ENCODE data around the gene FGF14. TPM values are rescaled to one million over a fixed set of nuclear protein-coding genes. Genes with fewer than 3 reads are reported as not detected.
"Not testable (repeated sequence)": the region's sequence is repeated elsewhere in the genome, so short reads cannot be mapped to it uniquely, and the experiment has no call there.

FGF14 gene
- total RNA-seq, 4 donors from 2014 or later = under 0.01 to 2.4 (median 0.99) TPM

DNA sequence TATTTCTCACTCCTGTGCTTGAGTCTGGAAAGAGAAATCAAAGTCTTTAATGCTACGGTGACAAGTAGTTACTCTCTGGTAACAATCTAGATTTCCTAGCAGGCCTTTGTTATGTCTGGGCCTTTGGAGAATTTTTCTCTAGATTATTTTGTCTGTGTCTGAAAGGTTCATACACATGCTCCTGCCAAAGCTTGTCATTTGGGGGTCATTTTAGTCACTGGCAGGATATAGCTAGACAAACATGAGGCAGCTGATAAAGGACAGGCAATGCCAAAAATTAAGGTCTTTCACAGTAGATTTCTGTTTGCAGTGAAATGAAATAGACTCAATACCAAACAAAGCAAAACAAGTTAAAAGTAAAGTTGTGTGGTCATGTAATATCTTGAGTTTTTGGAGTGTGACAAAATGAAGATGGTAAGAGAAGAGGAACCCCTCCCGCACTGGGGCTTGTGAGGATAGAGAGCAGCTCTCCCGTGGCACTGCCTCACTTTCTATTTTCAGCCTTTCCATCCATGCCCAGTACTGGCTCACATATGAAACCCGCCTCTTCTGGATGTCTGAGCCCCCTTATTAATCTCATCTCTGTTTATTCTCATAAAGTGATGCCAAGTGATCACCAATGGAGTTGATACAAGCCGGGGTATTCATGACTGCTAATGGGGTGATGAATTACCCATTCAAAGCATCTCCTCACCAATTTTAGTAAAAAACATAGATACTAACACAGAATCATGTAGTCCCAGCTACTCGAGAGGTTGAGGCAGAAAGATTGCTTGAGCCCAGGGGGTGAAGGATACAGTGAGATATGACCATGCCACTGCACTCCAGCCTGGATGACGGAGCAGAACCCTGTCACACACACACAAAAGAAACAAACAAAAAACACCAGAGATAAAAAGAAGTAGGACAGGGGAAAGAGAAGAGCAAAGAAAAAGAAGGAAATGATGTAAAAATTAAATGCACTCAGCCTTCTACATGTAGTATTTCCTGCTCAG is 389.3 kb downstream of the FGF14 start:
- Histone ChIP-seq H3K27me3 (no peaks in the 10 kb centered on the region), H3K4me1 (peaks cover 0 to 5% (median 0%) of the 10 kb centered on the region in 4 donors), H3K9me3 (peaks cover 10 to 12% of the 10 kb centered on the region in 2 donors), H3K36me3 (no peaks in the 10 kb centered on the region), H3K4me3 (no peak overlapping the region), H3K27ac (peak overlapping the region in 3 of 4 donors; percentile 7 to 56 (median 9))
- no peak for DNase-seq
- in situ Hi-C loops (cut with MboI; ENCODE audit: low pct_ligation_motif_present in 1 of 4, low pct_unique_long_range_greater_than_20kb in 1 of 4, low sequenced_read_pairs in 3 of 4) = no loop called here
- intact Hi-C loops (cut with DNase I; ENCODE audit: low total_unique reads) = no loop called here
- 56 to 59% methylated on average over 7 of the region's 7 CpGs for WGBS, 2 donors (ENCODE audit: low coverage in 1 of 2)
- TF ChIP-seq EP300 (IDR thresholded peaks at IDR 0.05; ENCODE audit: low read depth) (no peak), POLR2A (IDR thresholded peaks at IDR 0.05) (no peak), POLR2AphosphoS5 (IDR thresholded peaks at IDR 0.05) (no peak)
- TF ChIP-seq, protein P1, sequence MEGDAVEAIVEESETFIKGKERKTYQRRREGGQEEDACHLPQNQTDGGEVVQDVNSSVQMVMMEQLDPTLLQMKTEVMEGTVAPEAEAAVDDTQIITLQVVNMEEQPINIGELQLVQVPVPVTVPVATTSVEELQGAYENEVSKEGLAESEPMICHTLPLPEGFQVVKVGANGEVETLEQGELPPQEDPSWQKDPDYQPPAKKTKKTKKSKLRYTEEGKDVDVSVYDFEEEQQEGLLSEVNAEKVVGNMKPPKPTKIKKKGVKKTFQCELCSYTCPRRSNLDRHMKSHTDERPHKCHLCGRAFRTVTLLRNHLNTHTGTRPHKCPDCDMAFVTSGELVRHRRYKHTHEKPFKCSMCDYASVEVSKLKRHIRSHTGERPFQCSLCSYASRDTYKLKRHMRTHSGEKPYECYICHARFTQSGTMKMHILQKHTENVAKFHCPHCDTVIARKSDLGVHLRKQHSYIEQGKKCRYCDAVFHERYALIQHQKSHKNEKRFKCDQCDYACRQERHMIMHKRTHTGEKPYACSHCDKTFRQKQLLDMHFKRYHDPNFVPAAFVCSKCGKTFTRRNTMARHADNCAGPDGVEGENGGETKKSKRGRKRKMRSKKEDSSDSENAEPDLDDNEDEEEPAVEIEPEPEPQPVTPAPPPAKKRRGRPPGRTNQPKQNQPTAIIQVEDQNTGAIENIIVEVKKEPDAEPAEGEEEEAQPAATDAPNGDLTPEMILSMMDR (IDR thresholded peaks at IDR 0.05) = no peak

DNA sequence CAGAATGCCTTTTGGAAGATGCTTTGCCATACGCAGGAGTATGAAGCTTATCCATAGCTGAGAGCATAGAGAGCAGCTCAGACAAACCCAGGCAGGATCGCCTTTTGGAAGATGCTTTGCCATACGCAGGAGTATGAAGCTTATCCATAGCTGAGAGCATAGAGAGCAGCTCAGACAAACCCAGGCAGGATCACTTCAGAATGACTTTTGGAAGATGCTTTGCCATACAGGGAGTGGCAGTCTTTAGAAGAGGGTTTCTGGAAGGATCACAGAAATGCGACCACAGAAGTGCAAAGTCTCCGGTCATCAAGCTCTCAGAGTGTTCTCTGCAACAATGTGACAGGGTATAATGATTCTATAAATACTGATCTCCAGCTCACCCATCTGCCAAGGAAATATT is 390.4 kb downstream of the FGF14 start:
- 74 to 79% methylated on average over 2 to 5 of the region's 5 CpGs for WGBS, 2 donors (ENCODE audit: low coverage in 1 of 2)
- H3K27me3 ChIP-seq; H3K4me1 ChIP-seq; H3K36me3 ChIP-seq; H3K4me3 ChIP-seq; H3K9me3 ChIP-seq; intact Hi-C loops (cut with DNase I; ENCODE audit: low total_unique reads); DNase-seq; in situ Hi-C loops (cut with MboI; ENCODE audit: low pct_ligation_motif_present in 1 of 4, low pct_unique_long_range_greater_than_20kb in 1 of 4, low sequenced_read_pairs in 3 of 4): not testable (repeated sequence)
- peak overlapping the region in 1 of 4 donors; percentile 56 for H3K27ac ChIP-seq

DNA sequence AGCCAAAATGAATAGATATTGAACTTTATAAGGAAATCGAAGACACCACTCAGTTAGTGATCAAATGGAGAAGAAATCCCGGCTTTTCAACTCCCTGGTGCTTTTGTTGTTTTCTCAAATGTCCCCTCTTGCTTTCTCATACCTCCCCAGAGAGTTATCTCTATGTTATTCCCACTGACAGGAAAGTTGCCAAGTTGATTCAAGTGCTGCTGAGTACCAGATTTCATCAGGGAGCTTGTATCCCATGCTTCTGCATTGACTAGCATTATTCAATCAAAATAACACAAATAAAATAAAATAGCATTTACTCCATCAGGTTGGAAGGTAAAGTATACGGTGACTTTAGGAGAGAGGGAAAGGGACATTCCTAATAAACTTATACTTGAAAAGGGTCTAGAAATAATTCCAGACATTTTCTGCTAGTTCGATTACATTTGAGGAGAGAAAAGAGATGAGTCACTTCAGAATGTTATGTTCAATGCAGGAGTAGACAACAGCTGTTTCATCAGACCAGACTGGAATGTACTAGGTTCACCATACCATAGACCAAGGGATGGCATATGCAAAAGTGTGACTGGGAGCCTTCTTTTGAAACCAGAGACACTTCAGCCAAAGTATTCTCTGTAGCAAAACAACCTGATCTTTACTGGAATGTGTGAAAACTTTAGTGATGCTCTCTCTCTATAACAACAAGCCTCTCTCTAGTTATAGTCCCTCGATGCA is 397.8 kb downstream of the FGF14 start:
- intact Hi-C loops (cut with DNase I; ENCODE audit: low total_unique reads) (no loop called here), in situ Hi-C loops (cut with MboI; ENCODE audit: low pct_ligation_motif_present in 1 of 4, low pct_unique_long_range_greater_than_20kb in 1 of 4, low sequenced_read_pairs in 3 of 4) (no loop called here)
- no peak for DNase-seq
- 54 to 69% methylated on average over 5 of the region's 5 CpGs for WGBS, 2 donors (ENCODE audit: low coverage in 1 of 2)
- H3K4me1 ChIP-seq = no peaks in the 10 kb centered on the region
- no peaks in the 10 kb centered on the region for H3K27me3 ChIP-seq
- no peaks in the 10 kb centered on the region for H3K9me3 ChIP-seq
- H3K36me3 ChIP-seq = no peaks in the 10 kb centered on the region
- no peak for TF ChIP-seq EP300 (IDR thresholded peaks at IDR 0.05; ENCODE audit: low read depth)
- TF ChIP-seq POLR2A (IDR thresholded peaks at IDR 0.05) = no peak
- TF ChIP-seq POLR2AphosphoS5 (IDR thresholded peaks at IDR 0.05) = no peak
- TF ChIP-seq, protein P1 (IDR thresholded peaks at IDR 0.05) = no peak
- no peak overlapping the region for H3K27ac ChIP-seq
- H3K4me3 ChIP-seq = no peak overlapping the region

DNA sequence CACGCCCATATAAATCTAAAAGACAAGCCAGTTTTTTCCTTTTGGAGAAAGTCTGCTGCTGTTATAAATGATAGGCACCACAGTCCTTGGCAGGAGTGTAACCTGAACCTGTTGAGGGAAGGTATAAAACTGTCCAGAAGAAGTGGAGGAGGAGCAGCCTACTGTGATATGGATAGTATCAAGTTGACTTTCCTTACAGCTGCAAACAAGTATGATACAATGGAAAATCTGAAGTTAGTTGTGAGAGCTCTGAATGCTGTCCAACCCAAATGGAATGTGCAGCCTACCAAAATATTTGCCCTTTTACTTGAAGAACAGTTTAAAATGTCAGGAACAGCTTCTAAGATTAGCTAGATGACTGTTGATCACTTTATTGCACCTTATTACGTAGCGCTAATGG is 399.6 kb downstream of the FGF14 start:
- no peaks in the 10 kb centered on the region for H3K27me3 ChIP-seq
- in situ Hi-C loops (cut with MboI; ENCODE audit: low pct_ligation_motif_present in 1 of 4, low pct_unique_long_range_greater_than_20kb in 1 of 4, low sequenced_read_pairs in 3 of 4) = no loop called here
- peak overlapping the region in 1 of 4 donors; percentile 52 for H3K27ac ChIP-seq
- DNase-seq = no peak
- no peaks in the 10 kb centered on the region for H3K4me1 ChIP-seq
- intact Hi-C loops (cut with DNase I; ENCODE audit: low total_unique reads) = no loop called here
- H3K9me3 ChIP-seq = no peaks in the 10 kb centered on the region
- 48 to 63% methylated on average over 3 of the region's 3 CpGs for WGBS, 2 donors (ENCODE audit: low coverage in 1 of 2)
- no peaks in the 10 kb centered on the region for H3K36me3 ChIP-seq
- no peak overlapping the region for H3K4me3 ChIP-seq
- TF ChIP-seq POLR2A (IDR thresholded peaks at IDR 0.05) (no peak), POLR2AphosphoS5 (IDR thresholded peaks at IDR 0.05) (peak; percentile 64 to 95 (median 93)), EP300 (IDR thresholded peaks at IDR 0.05; ENCODE audit: low read depth) (no peak)

DNA sequence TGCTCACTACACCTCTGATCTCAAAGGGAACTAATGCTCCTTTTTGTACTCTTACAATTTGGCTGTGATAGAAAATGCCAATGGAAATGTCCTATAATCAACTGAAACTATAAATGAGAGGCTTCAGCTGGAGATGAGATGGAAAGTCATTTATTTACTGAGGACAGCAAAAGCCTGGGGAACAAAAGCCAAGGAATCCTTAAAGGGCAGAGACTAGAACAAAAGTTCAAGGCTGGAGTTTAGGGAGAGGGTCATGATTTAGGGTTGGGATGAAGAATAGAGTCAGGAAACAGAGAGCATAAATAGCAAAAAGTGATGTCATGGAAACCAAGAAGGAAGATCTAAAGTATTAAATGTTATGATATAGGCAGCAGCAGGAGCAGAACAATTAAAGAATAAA is 401.1 kb downstream of the FGF14 start:
- DNase-seq = no peak
- Histone ChIP-seq H3K4me1 (no peaks in the 10 kb centered on the region), H3K27me3 (no peaks in the 10 kb centered on the region), H3K36me3 (no peaks in the 10 kb centered on the region), H3K4me3 (no peak overlapping the region), H3K9me3 (no peaks in the 10 kb centered on the region), H3K27ac (peak overlapping the region in 1 of 4 donors; percentile 39)
- intact Hi-C loops (cut with DNase I; ENCODE audit: low total_unique reads) = no loop called here
- in situ Hi-C loops (cut with MboI; ENCODE audit: low pct_ligation_motif_present in 1 of 4, low pct_unique_long_range_greater_than_20kb in 1 of 4, low sequenced_read_pairs in 3 of 4) = no loop called here
- TF ChIP-seq POLR2AphosphoS5 (IDR thresholded peaks at IDR 0.05) = no peak
